Renal cortical epithelial cell (primary cell): ENCODE measurements around the gene CLIP1. TPM values are rescaled to one million over a fixed set of nuclear protein-coding genes. Genes with fewer than 3 reads are reported as not detected.
"Not testable (repeated sequence)": the region's sequence is repeated elsewhere in the genome, so short reads cannot be mapped to it uniquely, and the experiment has no call there.

Source experiments
- DNase-seq: peaks from one replicate; pipeline ENCODE4 v3.0.0-alpha.2; 2011; ENCODE audit warnings: low read depth
- total RNA-seq: library from RNA; depleted of rRNA; stranded (reverse); fragments of >200 nt; gene quantifications from 2 replicates; pipeline ENCODE4 v1.2.3, GENCODE V29; 2014

The CLIP1 gene
- total RNA-seq = 38.6 and 76.7 TPM in 2 replicates

DNA sequence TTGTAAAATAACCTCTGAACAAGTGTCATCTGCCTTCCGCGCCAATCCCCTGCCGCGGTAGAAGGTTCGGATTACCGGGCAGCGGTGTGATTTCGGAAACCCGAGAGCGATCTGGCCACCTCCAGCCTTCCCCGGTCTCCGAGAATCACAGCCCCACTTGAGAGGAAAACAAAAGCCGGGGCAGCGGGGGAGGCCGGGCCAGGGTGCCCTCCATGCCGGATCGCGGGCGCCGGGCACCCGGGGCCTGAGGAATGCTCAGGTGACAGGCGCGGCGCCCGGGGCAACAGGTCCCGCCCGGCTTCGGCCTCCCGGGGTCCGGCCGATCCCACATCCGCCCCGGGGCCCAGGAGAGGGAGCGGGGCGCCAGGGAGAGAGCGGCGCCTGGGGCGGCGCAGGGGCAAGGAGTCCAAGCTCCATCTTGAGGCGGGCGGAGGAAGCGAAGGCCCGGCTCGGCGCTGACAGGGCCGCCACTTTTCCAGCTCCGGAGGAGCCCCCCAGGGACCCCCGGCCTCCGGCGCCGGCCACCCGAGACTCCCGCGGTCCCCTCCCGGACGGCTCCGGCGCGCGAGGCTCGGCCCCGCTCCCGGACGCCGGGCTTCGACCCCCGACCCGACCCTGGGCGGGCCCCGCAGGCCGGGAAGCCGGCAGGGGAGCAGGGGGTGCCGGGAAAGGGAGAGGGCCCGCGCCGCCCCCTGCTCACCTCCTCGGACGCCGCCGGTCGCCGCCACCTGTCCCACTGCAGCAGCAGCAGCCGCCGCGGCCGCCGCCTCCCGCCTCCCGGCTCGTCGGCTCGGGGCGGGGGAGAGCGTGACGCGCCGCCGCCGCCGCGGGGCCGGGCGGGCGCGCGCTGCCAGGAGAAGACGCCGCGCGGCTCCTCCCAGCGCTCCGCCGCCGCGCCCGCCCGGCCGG, at the start of gene CLIP1:
TSS of gene CLIP1 (minus strand) at position 849 of the 909 bp plus-strand sequence. CDS start 42,217 bp downstream, outside the sequence.
- peak; percentile 31 for DNase-seq

DNA sequence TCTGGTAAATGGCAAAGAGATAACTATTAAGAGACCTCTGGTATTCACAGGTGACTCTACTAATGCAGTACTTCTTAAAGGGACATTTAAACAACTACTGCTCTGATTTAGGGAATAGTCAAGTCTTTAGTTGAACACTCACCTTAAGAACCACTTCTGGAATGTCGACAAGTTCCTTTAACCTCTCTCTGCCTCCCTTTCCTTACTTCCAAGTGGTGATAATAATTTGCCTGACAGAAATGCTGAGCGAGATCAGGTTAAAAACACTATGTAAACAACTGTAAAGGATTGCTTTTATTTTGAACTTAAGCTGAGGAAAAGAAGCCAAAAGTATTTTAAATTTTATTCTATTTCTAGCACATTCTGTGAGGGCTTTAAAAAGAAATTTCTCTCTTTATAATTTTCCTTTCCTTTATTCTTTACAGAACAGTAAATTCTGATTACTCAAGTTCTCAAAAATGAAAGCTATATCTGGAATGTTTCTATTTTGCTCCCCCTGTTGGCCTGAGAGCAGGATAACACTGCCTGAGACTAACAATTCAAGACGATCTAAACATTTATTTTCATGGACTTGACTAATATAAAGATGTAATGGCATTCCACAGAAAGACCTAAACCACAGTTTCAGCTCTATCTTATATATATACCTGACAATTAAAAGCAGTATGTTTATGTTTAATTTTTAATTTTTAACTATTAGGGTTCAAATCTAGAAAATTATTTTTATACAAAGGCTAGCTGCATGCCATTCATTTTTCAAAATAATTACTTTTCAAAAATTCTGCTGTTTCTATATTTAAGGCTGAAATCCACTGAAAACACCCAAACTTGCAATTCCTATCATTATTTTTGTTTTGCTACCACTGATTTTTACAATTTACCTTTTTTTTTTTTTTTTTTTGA, 49.1 kb upstream of the CLIP1 start:
- DNase-seq = peak; percentile 76

DNA sequence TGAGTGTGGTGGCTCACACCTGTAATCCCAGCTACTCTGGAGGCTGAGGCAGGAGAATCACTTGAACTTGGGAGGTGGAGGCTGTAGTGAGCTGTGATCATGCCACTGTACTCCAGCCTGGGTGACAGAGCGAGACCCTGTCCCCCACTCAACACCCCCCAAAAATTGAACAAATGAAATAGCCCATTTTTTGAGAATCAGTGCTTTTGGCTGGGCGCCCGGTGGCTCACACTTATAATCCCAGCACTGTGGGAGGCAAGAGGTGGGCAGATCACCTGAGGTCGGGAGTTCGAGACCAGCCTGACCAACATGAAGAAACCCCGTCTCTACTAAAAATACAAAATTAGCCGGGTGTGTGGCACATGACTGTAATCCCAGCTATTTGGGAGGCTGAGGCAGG, 48.1 kb upstream of the CLIP1 start:
- DNase-seq = not testable (repeated sequence)

DNA sequence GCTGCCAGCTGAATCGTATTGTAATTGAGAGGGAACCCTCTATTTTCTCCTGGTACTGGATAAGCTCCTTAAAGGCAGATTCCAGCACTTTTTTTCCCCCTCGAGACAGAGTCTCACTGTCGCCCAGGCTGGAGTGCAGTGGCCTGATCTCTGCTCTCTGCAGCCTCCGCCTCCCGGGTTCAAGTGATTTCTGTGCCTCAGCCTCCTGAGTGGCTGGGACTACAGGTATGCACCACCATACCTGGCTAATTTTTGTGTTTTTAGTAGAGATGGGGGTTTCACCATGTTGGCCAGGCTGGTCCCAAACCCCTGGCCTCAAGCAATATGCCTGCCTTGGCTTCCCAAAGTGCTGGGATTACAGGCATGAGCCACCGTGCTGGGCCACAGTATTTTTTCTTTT, 47.4 kb upstream of the CLIP1 start:
- not testable (repeated sequence) for DNase-seq

DNA sequence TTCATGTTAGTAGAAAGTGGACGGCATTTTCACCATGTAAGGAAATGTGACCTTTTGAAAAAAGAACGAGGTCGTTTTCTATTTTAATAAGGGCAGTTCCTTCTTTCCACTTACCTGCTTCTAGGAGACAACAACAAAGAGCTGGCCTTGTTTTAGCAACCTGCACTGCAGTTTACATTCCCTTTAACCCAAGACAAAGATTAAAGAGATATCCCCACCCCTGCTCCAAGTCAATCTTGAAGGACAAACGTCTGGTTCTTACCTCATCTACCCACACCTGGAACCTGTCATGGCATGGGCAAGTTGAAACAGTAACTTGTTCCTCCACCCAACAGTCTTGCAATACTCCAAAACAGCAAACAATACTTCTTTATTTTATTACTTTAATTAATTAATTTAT, 45.5 kb upstream of the CLIP1 start:
- DNase-seq = peak; percentile 28

DNA sequence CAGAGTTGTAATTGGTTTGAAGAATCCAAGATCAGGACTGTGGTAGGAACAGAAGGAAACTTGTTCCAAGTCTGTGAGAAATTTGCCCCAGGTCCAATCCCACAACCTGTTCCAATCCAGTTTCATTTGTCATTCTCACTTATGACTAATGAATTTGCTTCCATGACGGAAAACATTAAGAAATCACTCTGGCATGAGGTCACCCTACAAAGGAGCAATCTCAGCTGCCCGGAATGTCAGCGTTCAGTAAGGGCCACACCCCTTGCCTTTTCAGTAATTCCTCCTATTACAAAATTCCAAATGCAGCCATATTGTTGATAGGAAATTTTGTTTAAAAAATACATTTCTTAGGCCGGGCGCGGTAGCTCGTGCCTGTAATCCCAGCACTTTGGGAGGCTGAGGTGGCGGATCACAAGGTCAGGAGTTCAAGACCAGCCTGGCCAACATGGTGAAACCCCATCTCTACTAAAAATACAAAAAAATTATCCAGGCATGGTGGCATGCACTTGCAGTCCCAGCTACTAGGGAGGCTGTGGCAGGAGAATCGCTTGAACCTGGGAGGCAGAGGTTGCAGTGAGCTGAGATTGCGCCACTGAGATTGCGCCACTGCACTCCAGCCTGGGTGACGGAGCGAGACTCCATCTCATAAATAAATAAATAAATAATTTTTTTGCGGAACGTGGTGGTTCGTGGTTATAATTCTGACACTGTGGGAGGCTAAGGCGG, 42.0 kb upstream of the CLIP1 start:
- DNase-seq = peak; percentile 99

DNA sequence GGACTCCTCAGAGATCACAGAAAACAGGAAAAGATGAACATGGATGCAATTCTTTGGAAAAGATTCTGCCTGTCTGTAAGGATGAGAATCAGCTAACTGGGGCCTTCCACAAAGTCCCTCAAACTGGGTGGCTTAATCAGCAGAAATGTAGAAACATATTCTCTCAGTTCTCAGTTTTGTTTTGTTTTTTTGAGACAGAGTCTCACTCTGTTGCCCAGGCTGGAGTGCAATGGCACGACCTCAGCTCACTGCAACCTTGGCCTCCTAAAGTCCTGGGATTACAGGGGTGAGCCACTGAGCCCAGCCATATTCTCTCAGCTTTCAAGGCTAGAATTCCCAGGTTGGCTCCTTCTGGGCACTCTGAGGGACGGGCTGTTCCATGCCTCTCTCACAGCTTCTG, 38.2 kb upstream of the CLIP1 start:
- DNase-seq = no peak

DNA sequence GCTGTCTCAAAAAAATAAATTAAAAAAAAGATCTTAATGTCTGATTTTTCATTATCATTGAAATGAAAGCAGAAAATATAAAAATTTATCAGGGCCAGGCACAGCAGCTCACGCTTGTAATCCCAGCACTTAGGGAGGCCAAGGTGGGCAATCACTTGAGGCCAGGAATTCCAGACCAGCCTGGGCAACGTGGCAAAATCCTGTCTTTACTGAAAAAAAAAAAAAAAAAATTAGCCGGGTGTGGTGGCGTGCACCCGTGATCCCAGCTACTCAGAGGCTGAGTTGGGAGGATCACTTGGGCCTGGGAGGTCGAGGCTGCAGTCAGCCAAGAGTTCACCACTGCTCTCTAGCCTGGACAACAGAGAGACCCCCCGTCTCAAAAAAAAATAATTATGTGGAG, 37.6 kb upstream of the CLIP1 start:
- DNase-seq = no peak

DNA sequence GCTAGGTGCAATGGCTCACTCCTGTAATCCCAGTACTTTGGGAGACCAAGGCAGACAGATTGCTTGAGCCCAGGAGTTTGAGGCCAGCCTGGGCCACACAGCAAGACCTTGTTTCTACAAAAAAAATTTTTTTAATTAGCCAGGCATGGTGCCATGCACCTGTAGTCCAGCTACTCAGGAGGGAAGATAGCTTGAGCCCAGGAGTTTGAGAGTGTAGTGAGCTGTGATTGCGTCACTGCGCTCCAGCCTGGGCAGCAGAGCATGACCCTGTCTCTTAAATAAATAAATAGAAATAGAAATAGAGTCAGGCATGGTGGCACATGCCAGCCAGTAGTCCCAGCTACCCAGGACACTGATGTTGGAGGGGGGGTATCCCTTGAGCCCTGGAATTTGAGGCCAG, 36.7 kb upstream of the CLIP1 start:
- peak; percentile 82 for DNase-seq

DNA sequence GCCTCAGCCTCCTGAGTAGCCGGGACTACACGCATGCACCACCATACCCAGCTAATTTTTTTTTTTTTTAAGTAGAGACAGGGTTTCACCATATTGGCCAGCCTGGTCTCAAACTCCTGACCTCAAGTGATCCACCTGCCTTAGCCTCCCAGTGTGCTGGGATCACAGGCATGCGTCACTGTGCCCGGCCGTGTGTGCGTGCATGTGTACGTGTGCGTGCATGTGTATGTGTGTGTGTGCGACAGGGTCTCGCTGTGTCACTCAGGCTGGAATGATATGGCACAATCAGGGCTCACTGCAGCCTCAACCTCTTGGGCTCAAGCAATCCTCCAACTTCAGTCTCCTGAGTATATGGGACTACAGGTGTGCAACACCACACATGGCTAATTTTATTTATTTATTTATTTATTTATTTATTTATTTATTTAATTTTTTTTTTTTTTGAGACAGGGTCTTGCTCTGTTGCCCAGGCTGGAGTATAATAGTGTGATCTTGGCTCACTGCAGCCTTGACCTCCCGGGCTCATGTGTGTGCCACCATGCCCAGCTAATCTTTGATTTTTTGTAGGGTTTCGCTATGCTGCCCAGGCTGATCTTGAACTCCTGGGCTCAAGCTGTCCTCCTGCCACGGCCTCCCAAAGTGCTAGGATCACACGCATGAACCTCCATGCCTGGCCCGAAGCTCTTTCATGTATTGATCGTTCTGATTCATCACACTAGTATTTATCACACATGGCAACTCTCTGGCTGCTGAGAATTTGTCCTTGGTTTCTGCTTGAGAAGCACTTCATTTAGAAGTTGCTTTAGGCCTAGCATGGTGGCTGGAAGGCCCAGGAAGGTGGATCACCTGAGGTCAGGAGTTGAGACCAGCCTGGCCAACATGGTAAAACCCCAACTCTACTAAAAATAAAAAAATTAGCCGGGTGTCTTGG, 35.9 kb upstream of the CLIP1 start:
- DNase-seq = no peak

DNA sequence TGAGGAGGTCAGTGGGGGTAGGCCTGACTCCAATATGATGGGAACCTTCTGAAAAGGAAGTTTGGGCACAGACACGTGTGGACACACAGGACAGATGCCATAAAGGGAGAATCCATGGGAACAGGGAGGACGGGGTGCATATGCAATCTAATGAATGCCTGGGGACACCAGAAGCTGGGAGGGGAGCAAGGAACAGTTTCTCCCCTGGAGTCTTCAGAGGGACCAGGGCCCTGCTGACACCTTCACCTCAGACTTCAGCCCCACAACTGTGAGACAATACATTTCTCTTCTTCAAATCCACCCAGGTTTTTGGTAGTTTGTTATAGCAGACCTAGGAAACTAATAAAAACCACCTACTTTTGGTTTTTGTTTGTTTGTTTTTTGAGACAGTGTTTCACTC, 35.2 kb upstream of the CLIP1 start:
- no peak for DNase-seq

DNA sequence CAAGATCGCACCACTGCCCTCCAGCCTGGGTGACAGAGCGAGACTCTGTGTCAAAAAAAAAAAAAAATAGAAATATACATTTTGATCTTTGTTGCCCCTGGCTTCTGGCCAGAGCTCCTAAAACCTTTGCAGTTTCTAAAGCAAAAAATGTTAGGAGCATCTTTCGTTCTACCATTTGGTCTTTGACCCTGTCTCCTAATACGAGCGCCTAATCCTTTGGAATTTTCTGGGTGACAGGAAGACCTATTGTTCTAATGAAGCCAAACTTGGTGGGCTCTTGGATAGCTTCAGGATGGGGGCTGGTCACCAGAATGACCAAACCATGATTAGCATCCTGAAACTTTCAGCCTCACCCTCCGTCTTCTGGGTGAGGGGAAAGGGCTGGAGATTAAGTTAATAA, 32.3 kb upstream of the CLIP1 start:
- DNase-seq = no peak

DNA sequence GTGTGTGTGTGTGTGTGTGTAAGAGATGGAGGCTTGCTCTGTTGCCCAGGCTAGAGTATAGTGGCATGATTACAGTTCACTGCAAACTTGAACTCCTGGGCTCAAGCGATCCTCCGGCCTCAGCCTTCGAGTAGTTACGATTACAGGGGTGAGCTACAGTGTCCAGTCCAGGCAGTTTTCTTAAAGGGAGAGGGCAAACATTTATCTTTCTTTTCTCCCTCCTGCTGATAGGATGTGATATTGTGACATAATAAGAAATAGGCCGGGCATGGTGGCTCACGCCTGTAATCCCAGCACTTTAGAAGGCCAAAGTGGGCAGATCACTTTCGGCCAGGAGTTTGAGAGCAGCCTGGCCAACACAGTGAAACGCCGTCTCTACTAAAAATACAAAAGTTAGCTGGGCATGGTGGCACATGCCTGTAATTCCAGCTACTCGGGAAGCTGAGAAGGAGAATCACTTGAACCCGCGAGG, 31.8 kb upstream of the CLIP1 start:
- DNase-seq = no peak

DNA sequence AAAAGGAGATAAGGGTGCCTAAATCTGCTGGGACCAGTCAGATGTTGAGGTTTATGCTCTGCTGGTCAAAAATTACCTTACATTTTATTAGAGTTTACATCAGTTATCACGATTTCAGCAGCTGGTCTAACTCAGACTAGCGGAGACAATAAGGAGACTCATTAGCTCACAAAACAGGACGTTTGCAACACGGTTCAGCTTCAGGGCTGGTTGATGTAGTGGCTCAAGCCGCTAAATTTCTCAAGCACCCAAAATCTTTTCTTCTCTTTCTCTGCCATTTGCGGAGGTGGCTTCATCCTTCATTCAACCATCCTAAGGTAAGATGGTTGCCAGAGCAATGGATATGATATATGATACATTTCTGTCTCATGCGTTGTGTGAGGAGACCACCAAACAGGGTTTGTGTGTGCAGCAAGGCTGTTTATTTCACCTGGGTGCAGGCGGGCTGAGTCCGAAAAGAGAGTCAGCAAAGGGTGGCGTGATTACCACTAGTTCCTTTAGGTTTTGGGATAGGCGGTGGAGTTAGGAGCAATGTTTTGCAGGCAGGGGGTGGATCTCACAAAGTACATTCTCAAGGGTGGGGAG, 30.3 kb upstream of the CLIP1 start:
- DNase-seq = no peak

DNA sequence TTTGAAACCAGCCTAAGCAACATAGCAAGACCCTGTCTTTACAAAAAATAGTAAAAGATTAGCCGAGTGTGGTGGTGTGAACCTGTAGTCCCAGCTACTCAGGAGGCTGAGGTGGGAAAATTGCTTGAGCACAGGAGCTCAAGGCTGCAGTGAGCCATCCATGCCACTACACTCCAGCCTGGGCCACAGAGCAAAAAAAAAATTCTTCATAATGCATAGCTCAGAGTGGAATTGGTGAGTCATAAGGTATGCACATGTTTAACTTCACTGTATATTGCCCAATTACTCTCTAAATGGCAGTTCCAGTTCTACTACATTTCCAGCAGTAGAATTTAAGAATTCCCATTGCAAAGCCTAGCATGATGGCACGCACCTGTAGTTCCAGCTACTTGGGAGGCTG, 26.8 kb upstream of the CLIP1 start:
- DNase-seq = peak; percentile 70

DNA sequence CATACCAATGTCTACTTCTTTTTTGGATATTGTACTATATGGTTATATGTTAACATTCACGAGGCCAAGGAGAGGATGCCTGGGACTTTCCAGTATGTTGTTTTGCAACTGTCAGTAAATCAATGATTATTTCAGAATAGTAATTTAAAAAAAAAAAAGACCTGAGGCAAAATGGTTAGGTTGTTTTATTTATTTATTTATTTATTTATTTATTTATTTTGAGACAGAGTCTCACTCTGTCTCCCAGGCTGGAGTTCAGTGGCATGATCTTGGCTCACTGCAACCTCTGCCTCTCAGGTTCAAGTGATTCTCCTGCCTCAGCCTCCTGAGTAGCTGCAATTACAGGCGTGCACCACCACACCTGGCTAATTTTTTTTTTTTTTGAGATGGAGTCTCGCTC, 25.4 kb upstream of the CLIP1 start:
- DNase-seq = not testable (repeated sequence)

DNA sequence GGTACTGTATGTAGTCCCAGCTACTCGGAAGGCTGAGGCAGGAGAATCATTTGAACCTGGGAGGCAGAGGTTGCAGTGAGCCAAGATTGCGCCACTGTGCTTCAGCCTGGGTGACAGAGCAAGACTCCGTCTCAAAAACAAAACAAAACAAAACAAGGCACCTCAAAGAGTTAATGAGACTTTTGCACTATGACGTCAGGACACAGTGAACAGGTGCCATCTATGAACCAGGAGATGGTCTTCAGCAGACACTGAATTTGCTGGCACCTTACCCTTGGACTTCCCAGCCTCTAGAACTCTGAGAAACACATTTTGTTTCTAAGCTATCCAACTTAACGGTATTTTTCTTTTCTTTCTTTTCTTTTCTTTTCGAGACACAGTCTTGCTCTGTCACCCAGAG, 23.9 kb upstream of the CLIP1 start:
- DNase-seq = not testable (repeated sequence)

DNA sequence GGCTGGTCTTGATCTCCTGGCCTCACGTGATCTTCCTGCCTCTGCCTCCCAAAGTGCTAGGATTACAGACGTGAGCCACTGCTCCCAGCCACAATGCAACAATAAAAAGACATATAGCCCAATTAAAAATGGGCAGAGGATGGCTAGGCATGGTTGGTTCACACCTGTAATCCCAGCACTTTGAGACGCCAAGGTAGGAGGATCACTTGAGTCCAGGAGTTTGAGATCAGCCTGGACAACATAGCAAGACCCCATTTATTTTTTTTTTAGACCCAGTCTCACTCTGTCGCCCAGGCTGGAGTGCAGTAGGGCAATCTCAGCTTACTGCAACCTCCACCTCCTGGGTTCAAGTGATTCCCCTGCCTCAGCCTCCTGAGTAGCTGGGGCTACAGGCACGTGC, 21.6 kb upstream of the CLIP1 start:
- DNase-seq = not testable (repeated sequence)

DNA sequence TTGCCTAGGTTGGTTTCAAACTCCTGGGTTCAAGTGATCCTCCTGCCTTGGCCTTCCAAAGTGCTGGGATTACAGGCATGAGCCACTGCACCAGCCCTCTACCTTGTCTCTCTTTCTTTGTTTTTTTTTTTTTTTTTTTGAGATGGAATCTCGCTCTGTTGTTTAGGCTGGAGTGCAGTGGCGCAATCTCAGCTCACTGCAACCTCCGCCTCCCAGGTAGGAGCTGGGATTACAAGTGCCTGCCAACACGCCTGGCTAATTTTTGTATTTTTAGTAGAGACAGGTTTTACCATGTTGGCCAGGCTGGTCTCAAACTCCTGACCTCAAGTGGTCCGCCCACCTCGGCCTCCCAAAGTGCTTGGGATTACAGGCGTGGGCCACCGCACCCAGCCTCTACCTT, 16.4 kb upstream of the CLIP1 start:
- DNase-seq = not testable (repeated sequence)

DNA sequence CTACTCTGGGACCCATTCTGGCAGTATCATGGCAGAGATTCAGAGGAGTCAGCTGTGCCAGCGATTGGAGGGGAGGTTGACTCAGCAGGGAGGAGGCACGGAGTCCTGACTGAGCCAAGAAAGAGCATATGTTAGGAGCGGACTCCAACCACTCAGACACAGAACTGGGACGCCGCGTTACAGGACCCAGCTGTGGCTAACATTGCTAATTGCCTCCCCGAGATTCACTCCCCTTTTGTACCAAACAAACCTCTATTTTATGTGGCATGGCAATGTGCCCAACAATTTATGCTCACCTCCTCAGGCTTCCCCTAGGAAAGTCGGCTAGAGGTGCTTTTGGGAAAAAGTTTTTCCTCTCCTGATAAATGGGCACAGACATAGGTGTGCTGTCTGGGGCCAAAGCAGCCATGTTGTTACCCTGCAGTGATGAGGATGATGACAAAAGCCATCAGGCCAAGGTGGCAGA, 15.2 kb upstream of the CLIP1 start:
- DNase-seq = peak; percentile 16
